ENCODE data around the gene LSAMP. TPM values are rescaled to one million over a fixed set of nuclear protein-coding genes. Genes with fewer than 3 reads are reported as not detected.

LSAMP gene
- polyA plus RNA-seq, 1 of the 3 experiments (the other 2 are of a cell fraction): 6.6 TPM

GRCh38 chr3:116058844-116059243, 386.4 kb downstream of the LSAMP start:
- peaks cover 5 to 19% of the 10 kb centered on the region in 2 experiments; a peak in 3 of 4 replicates for H3K4me1 ChIP-seq (ENCODE audit: control insufficient read depth in 1 of 2, insufficient read depth in 2 of 2, low read depth in 1 of 2, low read length in 1 of 2)
- 67% methylated on average over 2 of the region's 2 CpGs for WGBS (ENCODE audit: low lambda C conversion rate)
- H3K27ac ChIP-seq (ENCODE audit: low read depth in 2 of 2, low read length in 1 of 2): no peak overlapping the region
- TF ChIP-seq GABPA (IDR thresholded peaks at IDR 0.05; ENCODE audit: low read depth) (no peak), EP300 (IDR thresholded peaks at IDR 0.05; ENCODE audit: borderline replicate concordance in 1 of 2, low read depth in 1 of 2, low read length in 1 of 2) (no peak), NRF1 (IDR thresholded peaks at IDR 0.05; ENCODE audit: low read depth, low read length) (no peak), ELF1 (IDR thresholded peaks at IDR 0.05) (no peak)
- no peaks in the 10 kb centered on the region for H3K36me3 ChIP-seq (replicated peaks in 1 of 2; ENCODE audit: control insufficient read depth in 1 of 2, insufficient read depth in 2 of 2, low read length in 1 of 2)
- no peaks in the 10 kb centered on the region for H3K9me3 ChIP-seq
- no peaks in the 10 kb centered on the region for H4K20me1 ChIP-seq (ENCODE audit: insufficient read depth)
- DNase-seq: no peak
- H3K4me2 ChIP-seq: no peak overlapping the region
- no peak overlapping the region for H3K4me3 ChIP-seq (ENCODE audit: low read depth in 2 of 2, low read length in 1 of 2)
- peaks cover 15% of the 10 kb centered on the region for H3F3A ChIP-seq (replicated peaks; ENCODE audit: insufficient read depth)
- H2AFZ ChIP-seq (ENCODE audit: low read depth): no peak overlapping the region
- H3K9ac ChIP-seq: no peak overlapping the region
- no peaks in the 10 kb centered on the region for H3K27me3 ChIP-seq (ENCODE audit: insufficient read depth)
- CTCF ChIA-PET: interaction anchor here (0.8 kb wide), 1 partner anchor 13 kb away, joined by 3 read pairs; no protein-coding TSS in a partner anchor
- H3K79me2 ChIP-seq (ENCODE audit: insufficient read depth): no peaks in the 10 kb centered on the region; the same call in 1 of the 2 replicates
- no peaks in the 10 kb centered on the region for H3K9me2 ChIP-seq
- POLR2A ChIA-PET: no interaction called here

GRCh38 chr3:116057400-116058006, 387.8 kb downstream of the LSAMP start:
- CTCF ChIA-PET: no interaction called here
- Histone ChIP-seq H3K4me2 (no peak overlapping the region), H2AFZ (ENCODE audit: low read depth) (no peak overlapping the region), H3K27ac (ENCODE audit: low read depth in 2 of 2, low read length in 1 of 2) (no peak overlapping the region), H3K9me3 (no peaks in the 10 kb centered on the region), H3K4me1 (ENCODE audit: control insufficient read depth in 1 of 2, insufficient read depth in 2 of 2, low read depth in 1 of 2, low read length in 1 of 2) (peaks cover 5 to 19% of the 10 kb centered on the region in 2 experiments; a peak in 3 of 4 replicates), H3K79me2 (ENCODE audit: insufficient read depth) (no peaks in the 10 kb centered on the region; the same call in 1 of the 2 replicates), H3K36me3 (replicated peaks in 1 of 2; ENCODE audit: control insufficient read depth in 1 of 2, insufficient read depth in 2 of 2, low read length in 1 of 2) (no peaks in the 10 kb centered on the region), H3F3A (replicated peaks; ENCODE audit: insufficient read depth) (peaks cover 15% of the 10 kb centered on the region), H4K20me1 (ENCODE audit: insufficient read depth) (no peaks in the 10 kb centered on the region), H3K27me3 (ENCODE audit: insufficient read depth) (no peaks in the 10 kb centered on the region), H3K9ac (no peak overlapping the region), H3K9me2 (no peaks in the 10 kb centered on the region), H3K4me3 (ENCODE audit: low read depth in 2 of 2, low read length in 1 of 2) (no peak overlapping the region)
- POLR2A ChIA-PET: no interaction called here
- DNase-seq: no peak
- 45% methylated on average over 1 of the region's 1 CpG for WGBS (ENCODE audit: low lambda C conversion rate)
- TF ChIP-seq NRF1 (IDR thresholded peaks at IDR 0.05; ENCODE audit: low read depth, low read length): no peak
- no peak for TF ChIP-seq ZBTB33 (IDR thresholded peaks at IDR 0.05; ENCODE audit: borderline replicate concordance, low read depth)
- no peak for TF ChIP-seq JUND (IDR thresholded peaks at IDR 0.05)
- TF ChIP-seq POLR2AphosphoS5 (IDR thresholded peaks at IDR 0.05; ENCODE audit: low read depth, low read length): no peak
- no peak for TF ChIP-seq YY1 (IDR thresholded peaks at IDR 0.05; ENCODE audit: low read depth)
- no peak for TF ChIP-seq FOXJ3 (CRISPR knock-in tag; IDR thresholded peaks at IDR 0.05)
- TF ChIP-seq IRF3 (IDR thresholded peaks at IDR 0.05; ENCODE audit: low read depth, low read length): no peak
- no peak for TF ChIP-seq TEAD4 (IDR thresholded peaks at IDR 0.05; ENCODE audit: borderline replicate concordance, insufficient read depth)
- no peak for TF ChIP-seq FOXM1 (IDR thresholded peaks at IDR 0.05; ENCODE audit: low read depth)
- TF ChIP-seq EZH2phosphoT487 (IDR thresholded peaks at IDR 0.05; ENCODE audit: borderline replicate concordance, low read depth): no peak
- TF ChIP-seq GATA2 (CRISPR knock-in tag; IDR thresholded peaks at IDR 0.05): no peak

Data from SK-N-SH (cell line).